ENCODE measurements around the gene BCAS1. TPM values are rescaled to one million over a fixed set of nuclear protein-coding genes. Genes with fewer than 3 reads are reported as not detected.

The BCAS1 gene
- total RNA-seq, 1 experiment from 2014 or later = 0.17 TPM

DNA sequence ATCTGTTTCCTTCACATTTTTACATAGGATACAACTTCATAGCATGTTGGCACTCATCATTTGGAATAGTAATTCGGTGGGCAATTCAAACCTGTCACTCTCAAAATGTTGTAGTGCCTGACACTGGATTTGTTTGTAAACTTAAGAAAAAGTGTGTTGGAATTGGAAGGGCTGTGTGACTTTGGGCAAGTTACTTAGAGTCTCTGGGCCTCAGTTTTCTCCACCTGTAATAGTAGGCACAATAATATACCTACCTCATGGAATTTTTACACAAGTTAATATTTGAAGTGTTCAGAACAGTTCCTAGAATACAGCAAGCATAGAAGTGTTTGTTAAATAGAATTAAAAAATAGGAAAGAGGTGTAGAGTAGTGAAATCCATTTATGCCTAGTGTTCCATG is 15.0 kb upstream of the BCAS1 start:
- ChIA-PET RAD21 (ENCODE audit: low non-redundant PET in 1 of 2, low total read pairs in 2 of 2, uncharacterized antibody in 2 of 2, unreplicated experiment in 2 of 2) (no interaction called here), CTCF (no interaction called here), POLR2A (no interaction called here)
- no peak for ATAC-seq
- H3K36me3 ChIP-seq (ENCODE audit: control insufficient read depth in 1 of 2, insufficient read depth in 2 of 2, low read length in 2 of 2) = no peaks in the 10 kb centered on the region
- no peak for DNase-seq (ENCODE audit: low read depth, low spot score)
- intact Hi-C loops (cut with micrococcal nuclease) = no loop called here
- no TSS peak for BruUV-seq (replicated peaks)
- H3K27ac ChIP-seq (ENCODE audit: low read depth, low read length) = no peak overlapping the region
- H4K20me1 ChIP-seq (ENCODE audit: insufficient read depth) = no peaks in the 10 kb centered on the region
- no peak overlapping the region for H3K9ac ChIP-seq (ENCODE audit: low read length)
- H3K79me2 ChIP-seq (ENCODE audit: insufficient read depth, low read length) = no peaks in the 10 kb centered on the region
- no peak overlapping the region for H3K4me2 ChIP-seq (ENCODE audit: low read length)
- no peak overlapping the region for H3K4me3 ChIP-seq (replicated peaks in 1 of 2; ENCODE audit: low read depth in 1 of 2, low read length in 2 of 2)
- H3K4me1 ChIP-seq (ENCODE audit: control insufficient read depth in 1 of 2, insufficient read depth in 2 of 2, low read length in 2 of 2) = no peaks in the 10 kb centered on the region
- H2AFZ ChIP-seq (ENCODE audit: low read depth, low read length, poor library complexity, severe bottlenecking) = no peak overlapping the region
- no peaks in the 10 kb centered on the region for H3K9me2 ChIP-seq (ENCODE audit: insufficient read depth)
- TF ChIP-seq SRF (IDR thresholded peaks at IDR 0.05; ENCODE audit: low read depth) = no peak
- TF ChIP-seq EGR1 (IDR thresholded peaks at IDR 0.05; ENCODE audit: low read depth) = no peak
- TF ChIP-seq SIN3A (IDR thresholded peaks at IDR 0.05; ENCODE audit: low read depth) = no peak
- no peak for TF ChIP-seq FOSL1 (IDR thresholded peaks at IDR 0.05; ENCODE audit: low read depth)
- TF ChIP-seq SP1 (IDR thresholded peaks at IDR 0.05; ENCODE audit: low read depth) = no peak
- TF ChIP-seq YY1 (IDR thresholded peaks at IDR 0.05; ENCODE audit: extremely low read depth, insufficient replicate concordance, low read depth, low read length) = no peak
- H3K9me3 ChIP-seq (ENCODE audit: control insufficient read depth in 1 of 2, insufficient read depth in 1 of 2, low read depth in 1 of 2, low read length in 2 of 2) = no peaks in the 10 kb centered on the region
- H3K27me3 ChIP-seq (ENCODE audit: insufficient read depth, low read length) = no peaks in the 10 kb centered on the region

DNA sequence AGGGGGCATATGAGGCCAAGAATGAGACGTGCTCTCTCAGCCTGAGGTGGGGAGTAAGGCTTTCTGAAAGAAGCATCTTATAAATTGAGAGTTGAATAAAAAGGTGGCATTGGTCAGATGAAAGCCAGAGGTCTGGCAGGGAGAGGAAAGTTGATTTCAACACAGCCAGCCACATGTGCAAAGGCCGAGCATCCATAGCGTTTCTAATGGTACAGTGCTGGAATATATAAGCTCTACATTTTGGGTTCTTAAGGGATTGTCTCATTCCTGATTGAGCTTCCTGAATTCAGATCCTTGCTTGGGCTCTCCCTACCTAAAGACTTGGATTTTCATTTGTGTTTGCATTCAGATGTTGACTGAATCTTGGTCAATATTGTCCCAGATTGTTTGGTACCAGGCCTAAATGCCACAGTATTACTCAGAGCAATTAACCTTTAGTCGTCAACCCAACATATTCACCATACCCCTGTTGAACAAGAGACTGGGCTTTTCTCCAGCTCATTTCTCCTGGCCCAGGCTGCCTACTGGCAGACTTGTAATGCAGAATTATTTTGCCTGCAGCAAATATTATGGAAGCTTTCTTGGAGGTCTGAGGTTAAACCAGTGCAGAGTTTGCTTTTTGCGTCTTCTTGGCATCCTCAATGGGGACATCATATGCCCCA is 14.5 kb upstream of the BCAS1 start:
- Histone ChIP-seq H3K79me2 (ENCODE audit: insufficient read depth, low read length) (no peaks in the 10 kb centered on the region), H3K4me3 (replicated peaks in 1 of 2; ENCODE audit: low read depth in 1 of 2, low read length in 2 of 2) (no peak overlapping the region), H4K20me1 (ENCODE audit: insufficient read depth) (no peaks in the 10 kb centered on the region), H3K4me2 (ENCODE audit: low read length) (no peak overlapping the region), H2AFZ (ENCODE audit: low read depth, low read length, poor library complexity, severe bottlenecking) (no peak overlapping the region), H3K9me2 (ENCODE audit: insufficient read depth) (no peaks in the 10 kb centered on the region), H3K4me1 (ENCODE audit: control insufficient read depth in 1 of 2, insufficient read depth in 2 of 2, low read length in 2 of 2) (no peaks in the 10 kb centered on the region), H3K27ac (ENCODE audit: low read depth, low read length) (no peak overlapping the region), H3K27me3 (ENCODE audit: insufficient read depth, low read length) (no peaks in the 10 kb centered on the region), H3K9me3 (ENCODE audit: control insufficient read depth in 1 of 2, insufficient read depth in 1 of 2, low read depth in 1 of 2, low read length in 2 of 2) (no peaks in the 10 kb centered on the region), H3K9ac (ENCODE audit: low read length) (no peak overlapping the region), H3K36me3 (ENCODE audit: control insufficient read depth in 1 of 2, insufficient read depth in 2 of 2, low read length in 2 of 2) (no peaks in the 10 kb centered on the region)
- ChIA-PET RAD21 (ENCODE audit: low non-redundant PET in 1 of 2, low total read pairs in 2 of 2, uncharacterized antibody in 2 of 2, unreplicated experiment in 2 of 2) (no interaction called here), CTCF (no interaction called here), POLR2A (no interaction called here)
- ATAC-seq (no peak), DNase-seq (ENCODE audit: low read depth, low spot score) (no peak)
- intact Hi-C loops (cut with micrococcal nuclease) = no loop called here
- no TSS peak for BruUV-seq (replicated peaks)
- TF ChIP-seq ZFX (IDR thresholded peaks at IDR 0.05) = no peak
- TF ChIP-seq, protein P1, sequence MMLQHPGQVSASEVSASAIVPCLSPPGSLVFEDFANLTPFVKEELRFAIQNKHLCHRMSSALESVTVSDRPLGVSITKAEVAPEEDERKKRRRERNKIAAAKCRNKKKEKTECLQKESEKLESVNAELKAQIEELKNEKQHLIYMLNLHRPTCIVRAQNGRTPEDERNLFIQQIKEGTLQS (IDR thresholded peaks at IDR 0.05) = no peak
- TF ChIP-seq YY1 (IDR thresholded peaks at IDR 0.05; ENCODE audit: extremely low read depth, insufficient replicate concordance, low read depth, low read length) = no peak
- no peak for TF ChIP-seq SIN3A (IDR thresholded peaks at IDR 0.05; ENCODE audit: low read depth)
- no peak for TF ChIP-seq EGR1 (IDR thresholded peaks at IDR 0.05; ENCODE audit: low read depth)
- TF ChIP-seq JUND (IDR thresholded peaks at IDR 0.05) = no peak
- TF ChIP-seq POLR2AphosphoS5 (IDR thresholded peaks at IDR 0.05; ENCODE audit: low read depth, low read length) = no peak
- TF ChIP-seq EZH2phosphoT487 (IDR thresholded peaks at IDR 0.05; ENCODE audit: borderline replicate concordance) = no peak
- no peak for TF ChIP-seq CEBPB (IDR thresholded peaks at IDR 0.05; ENCODE audit: low read depth)
- no peak for TF ChIP-seq RAD21 (IDR thresholded peaks at IDR 0.05; ENCODE audit: low read depth)
- TF ChIP-seq, protein P2, sequence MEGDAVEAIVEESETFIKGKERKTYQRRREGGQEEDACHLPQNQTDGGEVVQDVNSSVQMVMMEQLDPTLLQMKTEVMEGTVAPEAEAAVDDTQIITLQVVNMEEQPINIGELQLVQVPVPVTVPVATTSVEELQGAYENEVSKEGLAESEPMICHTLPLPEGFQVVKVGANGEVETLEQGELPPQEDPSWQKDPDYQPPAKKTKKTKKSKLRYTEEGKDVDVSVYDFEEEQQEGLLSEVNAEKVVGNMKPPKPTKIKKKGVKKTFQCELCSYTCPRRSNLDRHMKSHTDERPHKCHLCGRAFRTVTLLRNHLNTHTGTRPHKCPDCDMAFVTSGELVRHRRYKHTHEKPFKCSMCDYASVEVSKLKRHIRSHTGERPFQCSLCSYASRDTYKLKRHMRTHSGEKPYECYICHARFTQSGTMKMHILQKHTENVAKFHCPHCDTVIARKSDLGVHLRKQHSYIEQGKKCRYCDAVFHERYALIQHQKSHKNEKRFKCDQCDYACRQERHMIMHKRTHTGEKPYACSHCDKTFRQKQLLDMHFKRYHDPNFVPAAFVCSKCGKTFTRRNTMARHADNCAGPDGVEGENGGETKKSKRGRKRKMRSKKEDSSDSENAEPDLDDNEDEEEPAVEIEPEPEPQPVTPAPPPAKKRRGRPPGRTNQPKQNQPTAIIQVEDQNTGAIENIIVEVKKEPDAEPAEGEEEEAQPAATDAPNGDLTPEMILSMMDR (IDR thresholded peaks at IDR 0.05 in 2 of 3, conservative IDR thresholded peaks at IDR 0.05 in 1 of 3; ENCODE audit: borderline replicate concordance in 1 of 3, insufficient read depth in 1 of 3, low read depth in 2 of 3, low read length in 2 of 3) = no peak
- TF ChIP-seq FOSL1 (IDR thresholded peaks at IDR 0.05; ENCODE audit: low read depth) = no peak
- no peak for TF ChIP-seq ELF1 (IDR thresholded peaks at IDR 0.05; ENCODE audit: borderline replicate concordance, low read depth)
- TF ChIP-seq, protein P3, sequence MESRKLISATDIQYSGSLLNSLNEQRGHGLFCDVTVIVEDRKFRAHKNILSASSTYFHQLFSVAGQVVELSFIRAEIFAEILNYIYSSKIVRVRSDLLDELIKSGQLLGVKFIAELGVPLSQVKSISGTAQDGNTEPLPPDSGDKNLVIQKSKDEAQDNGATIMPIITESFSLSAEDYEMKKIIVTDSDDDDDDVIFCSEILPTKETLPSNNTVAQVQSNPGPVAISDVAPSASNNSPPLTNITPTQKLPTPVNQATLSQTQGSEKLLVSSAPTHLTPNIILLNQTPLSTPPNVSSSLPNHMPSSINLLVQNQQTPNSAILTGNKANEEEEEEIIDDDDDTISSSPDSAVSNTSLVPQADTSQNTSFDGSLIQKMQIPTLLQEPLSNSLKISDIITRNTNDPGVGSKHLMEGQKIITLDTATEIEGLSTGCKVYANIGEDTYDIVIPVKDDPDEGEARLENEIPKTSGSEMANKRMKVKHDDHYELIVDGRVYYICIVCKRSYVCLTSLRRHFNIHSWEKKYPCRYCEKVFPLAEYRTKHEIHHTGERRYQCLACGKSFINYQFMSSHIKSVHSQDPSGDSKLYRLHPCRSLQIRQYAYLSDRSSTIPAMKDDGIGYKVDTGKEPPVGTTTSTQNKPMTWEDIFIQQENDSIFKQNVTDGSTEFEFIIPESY (IDR thresholded peaks at IDR 0.05; ENCODE audit: extremely low read depth, insufficient replicate concordance, low read length) = no peak
- TF ChIP-seq CBX3 (IDR thresholded peaks at IDR 0.05; ENCODE audit: low read depth) = no peak
